ENCODE results near the gene MYH9. TPM values are rescaled to one million over a fixed set of nuclear protein-coding genes. Genes with fewer than 3 reads are reported as not detected.

MYH9 gene
- total RNA-seq, 4 donors from 2014 or later: 284 to 323 (median 294) TPM

DNA sequence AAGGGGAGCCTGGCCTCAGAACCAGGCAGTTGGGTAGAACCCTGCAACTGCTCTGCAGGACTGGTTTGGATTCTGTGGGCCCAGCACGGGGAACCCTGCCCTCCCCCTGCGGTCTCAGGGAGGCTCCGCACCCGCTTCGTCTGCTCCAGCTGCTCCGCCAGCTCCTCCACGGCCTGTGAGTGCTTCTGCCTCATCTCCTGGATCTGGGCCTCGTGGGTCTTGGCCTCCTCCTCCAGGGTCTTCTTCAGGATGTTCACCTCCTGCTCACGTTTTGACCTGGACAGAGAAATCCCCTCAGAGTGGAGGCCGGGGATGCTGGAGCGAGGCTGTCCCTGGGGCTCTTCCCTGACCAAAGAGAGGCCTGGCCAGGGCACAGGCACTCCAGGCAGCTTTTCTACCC lies 93.0 kb downstream of the MYH9 start:
- peaks cover 91% of the 10 kb centered on the region for H3K36me3 ChIP-seq
- no peaks in the 10 kb centered on the region for H3K9me3 ChIP-seq
- TF ChIP-seq EP300 (IDR thresholded peaks at IDR 0.05): no peak
- TF ChIP-seq, protein P1, sequence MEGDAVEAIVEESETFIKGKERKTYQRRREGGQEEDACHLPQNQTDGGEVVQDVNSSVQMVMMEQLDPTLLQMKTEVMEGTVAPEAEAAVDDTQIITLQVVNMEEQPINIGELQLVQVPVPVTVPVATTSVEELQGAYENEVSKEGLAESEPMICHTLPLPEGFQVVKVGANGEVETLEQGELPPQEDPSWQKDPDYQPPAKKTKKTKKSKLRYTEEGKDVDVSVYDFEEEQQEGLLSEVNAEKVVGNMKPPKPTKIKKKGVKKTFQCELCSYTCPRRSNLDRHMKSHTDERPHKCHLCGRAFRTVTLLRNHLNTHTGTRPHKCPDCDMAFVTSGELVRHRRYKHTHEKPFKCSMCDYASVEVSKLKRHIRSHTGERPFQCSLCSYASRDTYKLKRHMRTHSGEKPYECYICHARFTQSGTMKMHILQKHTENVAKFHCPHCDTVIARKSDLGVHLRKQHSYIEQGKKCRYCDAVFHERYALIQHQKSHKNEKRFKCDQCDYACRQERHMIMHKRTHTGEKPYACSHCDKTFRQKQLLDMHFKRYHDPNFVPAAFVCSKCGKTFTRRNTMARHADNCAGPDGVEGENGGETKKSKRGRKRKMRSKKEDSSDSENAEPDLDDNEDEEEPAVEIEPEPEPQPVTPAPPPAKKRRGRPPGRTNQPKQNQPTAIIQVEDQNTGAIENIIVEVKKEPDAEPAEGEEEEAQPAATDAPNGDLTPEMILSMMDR (IDR thresholded peaks at IDR 0.05): no peak
- TF ChIP-seq POLR2A (IDR thresholded peaks at IDR 0.05): no peak
- no peak for TF ChIP-seq POLR2AphosphoS5 (IDR thresholded peaks at IDR 0.05)
- WGBS: 88% methylated on average over 11 of the region's 11 CpGs
- DNase-seq (ENCODE audit: low spot score in 2 of 2): no peak
- H3K4me3 ChIP-seq: no peak overlapping the region
- H3K27ac ChIP-seq: no peak overlapping the region
- H3K4me1 ChIP-seq: no peaks in the 10 kb centered on the region
- no peaks in the 10 kb centered on the region for H3K27me3 ChIP-seq

DNA sequence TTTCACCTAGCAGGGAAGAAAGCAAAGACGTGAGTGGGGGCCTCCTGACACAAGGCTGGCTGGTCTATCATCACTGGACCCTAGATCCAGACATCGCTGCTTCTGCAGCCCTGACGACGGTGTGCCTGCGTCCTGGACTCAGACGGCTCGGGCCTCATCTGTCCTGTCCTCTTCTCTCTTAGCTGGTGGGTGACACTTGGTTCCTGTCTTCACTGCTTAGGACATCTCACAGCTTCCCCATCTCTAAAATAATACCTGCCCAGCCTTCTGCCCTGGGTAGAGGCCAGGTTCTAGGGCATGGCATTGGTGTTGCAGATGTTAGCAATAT lies 93.5 kb downstream of the MYH9 start:
- Histone ChIP-seq H3K36me3 (peaks cover 91% of the 10 kb centered on the region), H3K4me1 (no peaks in the 10 kb centered on the region), H3K9me3 (no peaks in the 10 kb centered on the region), H3K27me3 (no peaks in the 10 kb centered on the region), H3K4me3 (no peak overlapping the region), H3K27ac (no peak overlapping the region)
- no peak for DNase-seq (ENCODE audit: low spot score in 2 of 2)
- TF ChIP-seq, protein P1 (IDR thresholded peaks at IDR 0.05): no peak
- TF ChIP-seq EP300 (IDR thresholded peaks at IDR 0.05): no peak
- TF ChIP-seq POLR2AphosphoS5 (IDR thresholded peaks at IDR 0.05): no peak
- no peak for TF ChIP-seq POLR2A (IDR thresholded peaks at IDR 0.05)
- WGBS: 89% methylated on average over 4 of the region's 7 CpGs

DNA sequence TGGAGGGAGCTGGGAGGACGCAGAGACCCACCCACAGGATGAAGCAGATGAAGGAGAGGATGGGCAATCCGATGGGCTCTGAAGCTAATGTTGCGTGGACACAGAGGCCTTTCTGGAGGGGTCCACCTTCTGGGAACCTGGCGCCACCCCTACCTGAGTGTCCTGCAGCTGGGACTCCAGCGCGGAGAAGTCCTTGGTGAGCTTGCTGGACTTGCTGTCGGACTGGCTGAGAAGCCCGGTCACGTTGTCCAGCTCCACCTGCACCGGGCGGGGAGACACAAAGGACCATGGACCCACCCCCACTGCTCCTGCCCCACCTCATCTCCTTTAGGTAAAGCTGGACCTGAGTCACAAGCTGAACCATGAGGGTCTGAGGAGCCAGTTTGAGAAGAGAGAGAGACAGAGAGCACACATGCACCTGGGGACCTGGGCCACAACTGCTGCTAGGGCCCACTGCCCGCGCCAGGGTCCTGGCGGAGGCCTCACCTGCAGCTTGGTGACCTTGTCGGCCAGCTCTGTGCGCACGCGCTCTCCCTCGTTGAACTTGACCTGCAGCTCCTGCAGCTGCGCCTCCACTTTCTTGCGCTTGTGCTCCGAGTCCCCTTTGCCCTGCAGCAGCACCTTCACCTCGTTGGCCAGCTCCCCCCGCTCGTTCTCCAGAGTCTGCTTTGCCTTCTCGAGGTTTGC lies 94.0 kb downstream of the MYH9 start:
- Histone ChIP-seq H3K9me3 (no peaks in the 10 kb centered on the region), H3K4me3 (no peak overlapping the region), H3K36me3 (peaks cover 91% of the 10 kb centered on the region), H3K27ac (no peak overlapping the region), H3K4me1 (no peaks in the 10 kb centered on the region), H3K27me3 (no peaks in the 10 kb centered on the region)
- DNase-seq (ENCODE audit: low spot score in 2 of 2): no peak
- TF ChIP-seq EP300 (IDR thresholded peaks at IDR 0.05): no peak
- no peak for TF ChIP-seq POLR2A (IDR thresholded peaks at IDR 0.05)
- no peak for TF ChIP-seq POLR2AphosphoS5 (IDR thresholded peaks at IDR 0.05)
- TF ChIP-seq, protein P1 (IDR thresholded peaks at IDR 0.05): no peak
- 97% methylated on average over 17 of the region's 26 CpGs for WGBS

DNA sequence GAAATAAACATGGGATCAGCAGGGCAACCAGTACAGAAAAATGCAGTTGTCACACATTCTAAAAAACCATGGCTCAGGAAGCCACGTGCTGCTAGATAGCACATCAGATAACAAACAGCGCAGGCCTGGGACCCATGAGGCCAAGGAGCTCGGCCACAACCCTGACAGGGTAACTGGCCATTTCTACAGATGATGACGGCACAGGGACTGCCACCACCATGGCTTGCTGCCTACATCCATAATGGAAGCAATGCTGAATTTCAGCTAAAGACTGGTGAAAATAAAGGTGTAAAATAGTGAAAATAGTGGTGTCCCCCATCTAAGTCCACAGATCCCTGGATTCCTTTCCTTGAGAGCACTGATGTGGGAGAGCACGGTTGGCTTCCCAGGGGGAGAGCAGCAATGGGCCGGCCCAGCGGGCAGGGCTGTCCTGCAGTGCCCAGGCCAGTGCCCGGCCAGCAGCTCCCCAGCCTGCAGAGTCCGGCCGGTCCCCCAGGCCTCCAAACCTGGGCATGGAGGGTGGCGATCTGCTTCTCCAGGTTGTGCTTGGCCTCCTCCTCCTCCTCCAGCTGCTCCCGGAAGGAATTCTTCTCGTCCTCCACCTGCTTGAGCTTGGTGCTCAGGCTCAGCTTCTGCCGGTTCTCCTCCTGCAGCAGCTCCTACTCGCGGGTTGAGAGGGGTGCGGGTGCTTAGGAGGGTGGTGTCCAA lies 94.8 kb downstream of the MYH9 start:
- peaks cover 91% of the 10 kb centered on the region for H3K36me3 ChIP-seq
- H3K4me1 ChIP-seq: peaks cover 5% of the 10 kb centered on the region
- H3K9me3 ChIP-seq: no peaks in the 10 kb centered on the region
- WGBS: 93% methylated on average over 17 of the region's 17 CpGs
- TF ChIP-seq EP300 (IDR thresholded peaks at IDR 0.05) (no peak), POLR2AphosphoS5 (IDR thresholded peaks at IDR 0.05) (no peak), POLR2A (IDR thresholded peaks at IDR 0.05) (no peak)
- TF ChIP-seq, protein P1 (IDR thresholded peaks at IDR 0.05): no peak
- no peak for DNase-seq (ENCODE audit: low spot score in 2 of 2)
- H3K27me3 ChIP-seq: no peaks in the 10 kb centered on the region
- H3K27ac ChIP-seq: no peak overlapping the region
- H3K4me3 ChIP-seq: no peak overlapping the region
